Measurements from ENCODE around the gene GRM2. TPM values are rescaled to one million over a fixed set of nuclear protein-coding genes. Genes with fewer than 3 reads are reported as not detected.

Gene GRM2
- total RNA-seq, 1 experiment from 2014 or later: 0.13 TPM

- Histone ChIP-seq H3K27me3 (ENCODE audit: insufficient read depth, low read depth) (no peaks in the 10 kb centered on the region), H3F3A (ENCODE audit: insufficient read depth, low read depth) (no peaks in the 10 kb centered on the region), H3K9me3 (ENCODE audit: insufficient read depth, low read depth) (no peaks in the 10 kb centered on the region), H3K9me2 (ENCODE audit: insufficient read depth) (no peaks in the 10 kb centered on the region), H3K79me2 (ENCODE audit: low read depth) (no peaks in the 10 kb centered on the region), H2AFZ (no peak overlapping the region), H3K4me1 (replicated peaks; ENCODE audit: insufficient read depth) (no peaks in the 10 kb centered on the region), H3K4me3 (no peak overlapping the region), H3K27ac (no peak overlapping the region), H3K4me2 (no peak overlapping the region), H3K36me3 (ENCODE audit: low read depth) (no peaks in the 10 kb centered on the region), H4K20me1 (ENCODE audit: insufficient read depth) (no peaks in the 10 kb centered on the region)
- ChIA-PET CTCF (no interaction called here), POLR2A (ENCODE audit: unreplicated experiment) (interaction anchor here (0.6 kb wide), 1 partner anchor 582 kb away, joined by 12 read pairs; no protein-coding TSS in a partner anchor)
- no TSS peak for BruUV-seq (replicated peaks)
- intact Hi-C loops (cut with micrococcal nuclease; ENCODE audit: unreplicated experiment): loop anchor here (5.0 kb wide), 1 partner anchor 85 kb away; no protein-coding TSS in a partner anchor
- DNase-seq: no peak
- TF ChIP-seq EZH2 (IDR thresholded peaks at IDR 0.05; ENCODE audit: low read depth): no peak
- TF ChIP-seq CTCF (conservative IDR thresholded peaks at IDR 0.05): no peak
Observed at GRCh38 chr3:51716805-51717204, 9.9 kb downstream of the GRM2 start.

- Histone ChIP-seq H3K27ac (no peak overlapping the region), H3K27me3 (ENCODE audit: insufficient read depth, low read depth) (no peaks in the 10 kb centered on the region), H3F3A (ENCODE audit: insufficient read depth, low read depth) (no peaks in the 10 kb centered on the region), H3K36me3 (ENCODE audit: low read depth) (no peaks in the 10 kb centered on the region), H3K9me3 (ENCODE audit: insufficient read depth, low read depth) (no peaks in the 10 kb centered on the region), H3K9me2 (ENCODE audit: insufficient read depth) (no peaks in the 10 kb centered on the region), H3K4me2 (no peak overlapping the region), H4K20me1 (ENCODE audit: insufficient read depth) (no peaks in the 10 kb centered on the region), H3K4me3 (no peak overlapping the region), H3K79me2 (ENCODE audit: low read depth) (no peaks in the 10 kb centered on the region), H3K4me1 (replicated peaks; ENCODE audit: insufficient read depth) (no peaks in the 10 kb centered on the region), H2AFZ (no peak overlapping the region)
- ChIA-PET CTCF (no interaction called here), POLR2A (ENCODE audit: unreplicated experiment) (no interaction called here)
- no peak for DNase-seq
- TF ChIP-seq CTCF (conservative IDR thresholded peaks at IDR 0.05): no peak
- intact Hi-C loops (cut with micrococcal nuclease; ENCODE audit: unreplicated experiment): loop anchor here (5.0 kb wide), 1 partner anchor 85 kb away; no protein-coding TSS in a partner anchor
- no TSS peak for BruUV-seq (replicated peaks)
Observed at GRCh38 chr3:51717446-51717845, 10.6 kb downstream of the GRM2 start.

- CTCF ChIA-PET: no interaction called here
- H3K36me3 ChIP-seq (ENCODE audit: low read depth): no peaks in the 10 kb centered on the region
- H3K4me1 ChIP-seq (replicated peaks; ENCODE audit: insufficient read depth): no peaks in the 10 kb centered on the region
- no peaks in the 10 kb centered on the region for H3K9me2 ChIP-seq (ENCODE audit: insufficient read depth)
- no peaks in the 10 kb centered on the region for H3F3A ChIP-seq (ENCODE audit: insufficient read depth, low read depth)
- H3K4me3 ChIP-seq: no peak overlapping the region
- H3K79me2 ChIP-seq (ENCODE audit: low read depth): no peaks in the 10 kb centered on the region
- TF ChIP-seq CTCF (conservative IDR thresholded peaks at IDR 0.05): no peak
- TF ChIP-seq EZH2 (IDR thresholded peaks at IDR 0.05; ENCODE audit: low read depth): no peak
- no peaks in the 10 kb centered on the region for H3K9me3 ChIP-seq (ENCODE audit: insufficient read depth, low read depth)
- DNase-seq: no peak
- H3K27ac ChIP-seq: no peak overlapping the region
- no peak overlapping the region for H2AFZ ChIP-seq
- no TSS peak for BruUV-seq (replicated peaks)
- no peaks in the 10 kb centered on the region for H3K27me3 ChIP-seq (ENCODE audit: insufficient read depth, low read depth)
- POLR2A ChIA-PET (ENCODE audit: unreplicated experiment): no interaction called here
- intact Hi-C loops (cut with micrococcal nuclease; ENCODE audit: unreplicated experiment): loop anchor here (5.0 kb wide), 1 partner anchor 84 kb away; no protein-coding TSS in a partner anchor
- H4K20me1 ChIP-seq (ENCODE audit: insufficient read depth): no peaks in the 10 kb centered on the region
- no peak overlapping the region for H3K4me2 ChIP-seq
Observed at GRCh38 chr3:51717947-51718346, 11.1 kb downstream of the GRM2 start.

Measured in PC-9 (cell line).